ENCODE data around the gene PCDHGA2. TPM values are rescaled to one million over a fixed set of nuclear protein-coding genes. Genes with fewer than 3 reads are reported as not detected.
"Not testable (repeated sequence)": the region's sequence is repeated elsewhere in the genome, so short reads cannot be mapped to it uniquely, and the experiment has no call there.

Gene PCDHGA2
- 2.2 and 2.3 TPM in 2 replicates for total RNA-seq (2012; rRNA removed)

GRCh38 chr5:141338538-141339306, at the start of gene PCDHGA2:
Gene PCDHGA2 (plus strand): TSS chr5:141338760.
- no peaks in the 10 kb centered on the region for H3K4me1 ChIP-seq (ENCODE audit: control insufficient read depth, insufficient read depth, low read length)
- H3K27me3 ChIP-seq (ENCODE audit: control insufficient read depth, insufficient read depth, low read length) = no peaks in the 10 kb centered on the region
- H3K36me3 ChIP-seq (ENCODE audit: insufficient read depth, low read length) = no peaks in the 10 kb centered on the region
- H3K4me2 ChIP-seq (ENCODE audit: low read length) = peak within 1 kb of the TSS; percentile 54
- peaks cover 13% of the 10 kb centered on the region for H3K9me3 ChIP-seq (replicated peaks; ENCODE audit: low read length)
- H3K4me3 ChIP-seq (ENCODE audit: low read length) = peak within 1 kb of the TSS; percentile 50
- H3K9ac ChIP-seq (ENCODE audit: low read depth, low read length) = peak within 1 kb of the TSS; percentile 33

GRCh38 chr5:141298376-141298775, 40.2 kb upstream of the PCDHGA2 start:
- Histone ChIP-seq H3K4me1 (ENCODE audit: control insufficient read depth, insufficient read depth, low read length) (no peaks in the 10 kb centered on the region), H3K4me2 (ENCODE audit: low read length) (no peak overlapping the region), H3K9me3 (replicated peaks; ENCODE audit: low read length) (peaks cover under 1% of the 10 kb centered on the region), H3K4me3 (ENCODE audit: low read length) (no peak overlapping the region), H3K9ac (ENCODE audit: low read depth, low read length) (no peak overlapping the region), H3K27me3 (ENCODE audit: control insufficient read depth, insufficient read depth, low read length) (no peaks in the 10 kb centered on the region), H3K36me3 (ENCODE audit: insufficient read depth, low read length) (no peaks in the 10 kb centered on the region)

- H3K4me2 ChIP-seq (ENCODE audit: low read length) = no peak within 1 kb of the TSS
- no peak within 1 kb of the TSS for H3K4me3 ChIP-seq (ENCODE audit: low read length)
- no peak within 1 kb of the TSS for H3K9ac ChIP-seq (ENCODE audit: low read depth, low read length)
- peaks cover 9% of the 10 kb centered on the region for H3K9me3 ChIP-seq (replicated peaks; ENCODE audit: low read length)
- H3K4me1 ChIP-seq (ENCODE audit: control insufficient read depth, insufficient read depth, low read length) = no peaks in the 10 kb centered on the region
- no peaks in the 10 kb centered on the region for H3K36me3 ChIP-seq (ENCODE audit: insufficient read depth, low read length)
- no peaks in the 10 kb centered on the region for H3K27me3 ChIP-seq (ENCODE audit: control insufficient read depth, insufficient read depth, low read length)
These were observed 34.8 kb upstream of the PCDHGA2 start, which contains the start of gene SLC25A2 for GRCh38 chr5:141303756-141304155. Gene SLC25A2 (minus strand): TSS chr5:141304049. CDS start chr5:141303865, 184 bp downstream.

- no peaks in the 10 kb centered on the region for H3K27me3 ChIP-seq (ENCODE audit: control insufficient read depth, insufficient read depth, low read length)
- no peak overlapping the region for H3K4me2 ChIP-seq (ENCODE audit: low read length)
- H3K4me3 ChIP-seq (ENCODE audit: low read length) = no peak overlapping the region
- no peak overlapping the region for H3K9ac ChIP-seq (ENCODE audit: low read depth, low read length)
- H3K36me3 ChIP-seq (ENCODE audit: insufficient read depth, low read length) = no peaks in the 10 kb centered on the region
- no peaks in the 10 kb centered on the region for H3K4me1 ChIP-seq (ENCODE audit: control insufficient read depth, insufficient read depth, low read length)
- peaks cover 9% of the 10 kb centered on the region for H3K9me3 ChIP-seq (replicated peaks; ENCODE audit: low read length)
These were observed 31.9 kb upstream of the PCDHGA2 start for GRCh38 chr5:141306630-141307029.

GRCh38 chr5:141313711-141314110, 24.8 kb upstream of the PCDHGA2 start:
- peaks cover 22% of the 10 kb centered on the region for H3K36me3 ChIP-seq (ENCODE audit: insufficient read depth, low read length)
- H3K4me2 ChIP-seq (ENCODE audit: low read length) = no peak overlapping the region
- H3K9ac ChIP-seq (ENCODE audit: low read depth, low read length) = no peak overlapping the region
- H3K27me3 ChIP-seq (ENCODE audit: control insufficient read depth, insufficient read depth, low read length) = no peaks in the 10 kb centered on the region
- H3K4me3 ChIP-seq (ENCODE audit: low read length) = no peak overlapping the region
- no peaks in the 10 kb centered on the region for H3K4me1 ChIP-seq (ENCODE audit: control insufficient read depth, insufficient read depth, low read length)
- peaks cover 17% of the 10 kb centered on the region for H3K9me3 ChIP-seq (replicated peaks; ENCODE audit: low read length)

- not testable (repeated sequence) for H3K4me1 ChIP-seq (ENCODE audit: control insufficient read depth, insufficient read depth, low read length); H3K27me3 ChIP-seq (ENCODE audit: control insufficient read depth, insufficient read depth, low read length); H3K4me2 ChIP-seq (ENCODE audit: low read length); H3K4me3 ChIP-seq (ENCODE audit: low read length); H3K9ac ChIP-seq (ENCODE audit: low read depth, low read length)
- Histone ChIP-seq H3K36me3 (ENCODE audit: insufficient read depth, low read length) (peaks cover 34% of the 10 kb centered on the region), H3K9me3 (replicated peaks; ENCODE audit: low read length) (peaks cover 31% of the 10 kb centered on the region)
These were observed 21.6 kb upstream of the PCDHGA2 start for GRCh38 chr5:141316963-141317362.

GRCh38 chr5:141319202-141319601, 19.4 kb upstream of the PCDHGA2 start:
- Histone ChIP-seq H3K9ac (ENCODE audit: low read depth, low read length) (no peak overlapping the region), H3K4me2 (ENCODE audit: low read length) (peak overlapping the region; percentile 77), H3K4me1 (ENCODE audit: control insufficient read depth, insufficient read depth, low read length) (no peaks in the 10 kb centered on the region), H3K9me3 (replicated peaks; ENCODE audit: low read length) (peaks cover 31% of the 10 kb centered on the region), H3K4me3 (ENCODE audit: low read length) (peak overlapping the region; percentile 83), H3K36me3 (ENCODE audit: insufficient read depth, low read length) (peaks cover 34% of the 10 kb centered on the region), H3K27me3 (ENCODE audit: control insufficient read depth, insufficient read depth, low read length) (no peaks in the 10 kb centered on the region)

GRCh38 chr5:141319699-141320098, 18.9 kb upstream of the PCDHGA2 start:
- H3K4me1 ChIP-seq (ENCODE audit: control insufficient read depth, insufficient read depth, low read length) = no peaks in the 10 kb centered on the region
- H3K9ac ChIP-seq (ENCODE audit: low read depth, low read length) = no peak overlapping the region
- peak overlapping the region; percentile 77 for H3K4me2 ChIP-seq (ENCODE audit: low read length)
- peaks cover 31% of the 10 kb centered on the region for H3K9me3 ChIP-seq (replicated peaks; ENCODE audit: low read length)
- H3K27me3 ChIP-seq (ENCODE audit: control insufficient read depth, insufficient read depth, low read length) = no peaks in the 10 kb centered on the region
- peak overlapping the region; percentile 83 for H3K4me3 ChIP-seq (ENCODE audit: low read length)
- H3K36me3 ChIP-seq (ENCODE audit: insufficient read depth, low read length) = peaks cover 34% of the 10 kb centered on the region

GRCh38 chr5:141320225-141321169, 18.1 kb upstream of the PCDHGA2 start, which contains the start of gene TAF7:
Gene TAF7 (minus strand): TSS chr5:141320784. CDS start chr5:141320044, 740 bp downstream.
- peak within 1 kb of the TSS; percentile 94 for H3K9ac ChIP-seq (ENCODE audit: low read depth, low read length)
- peak within 1 kb of the TSS; percentile 83 for H3K4me3 ChIP-seq (ENCODE audit: low read length)
- peaks cover 33% of the 10 kb centered on the region for H3K36me3 ChIP-seq (ENCODE audit: insufficient read depth, low read length)
- no peaks in the 10 kb centered on the region for H3K27me3 ChIP-seq (ENCODE audit: control insufficient read depth, insufficient read depth, low read length)
- H3K9me3 ChIP-seq (replicated peaks; ENCODE audit: low read length) = peaks cover 24% of the 10 kb centered on the region
- H3K4me1 ChIP-seq (ENCODE audit: control insufficient read depth, insufficient read depth, low read length) = no peaks in the 10 kb centered on the region
- peak within 1 kb of the TSS; percentile 77 for H3K4me2 ChIP-seq (ENCODE audit: low read length)

GRCh38 chr5:141322261-141322660, 16.3 kb upstream of the PCDHGA2 start:
- Histone ChIP-seq H3K4me3 (ENCODE audit: low read length) (no peak overlapping the region), H3K36me3 (ENCODE audit: insufficient read depth, low read length) (peaks cover 23% of the 10 kb centered on the region), H3K4me1 (ENCODE audit: control insufficient read depth, insufficient read depth, low read length) (no peaks in the 10 kb centered on the region), H3K27me3 (ENCODE audit: control insufficient read depth, insufficient read depth, low read length) (no peaks in the 10 kb centered on the region), H3K9me3 (replicated peaks; ENCODE audit: low read length) (peaks cover 20% of the 10 kb centered on the region), H3K4me2 (ENCODE audit: low read length) (no peak overlapping the region), H3K9ac (ENCODE audit: low read depth, low read length) (no peak overlapping the region)

- H3K36me3 ChIP-seq (ENCODE audit: insufficient read depth, low read length) = no peaks in the 10 kb centered on the region
- peak overlapping the region; percentile 85 for H3K4me2 ChIP-seq (ENCODE audit: low read length)
- H3K9ac ChIP-seq (ENCODE audit: low read depth, low read length) = peak overlapping the region; percentile 80
- H3K27me3 ChIP-seq (ENCODE audit: control insufficient read depth, insufficient read depth, low read length) = no peaks in the 10 kb centered on the region
- H3K4me3 ChIP-seq (ENCODE audit: low read length) = peak overlapping the region; percentile 70
- peaks cover 4% of the 10 kb centered on the region for H3K9me3 ChIP-seq (replicated peaks; ENCODE audit: low read length)
- H3K4me1 ChIP-seq (ENCODE audit: control insufficient read depth, insufficient read depth, low read length) = no peaks in the 10 kb centered on the region
These were observed 12.3 kb upstream of the PCDHGA2 start for GRCh38 chr5:141326088-141326854.
